OCI-LY1 (cell line): ENCODE measurements around the gene TRIM7.

Experiments used
- CTCF ChIP-seq: fragments of 200-600 bp; sonication (generic), shearing (Covaris generic); IDR thresholded peaks from 2 replicates; pipeline ENCODE4 v1.5.1; 2017; ENCODE audit warnings: mild to moderate bottlenecking, antibody characterized with exemption, low read length, moderate library complexity, mixed read lengths
- EZH2 ChIP-seq: fragments of 200-600 bp; sonication (generic), shearing (Covaris generic); IDR thresholded peaks from 2 replicates; pipeline ENCODE4 v1.8.0; 2017; ENCODE audit warnings: borderline replicate concordance, mixed run types, mild to moderate bottlenecking, antibody characterized with exemption, low read length, moderate library complexity, mixed read lengths

GRCh38 chr5:181160152-181160754 is 44.7 kb downstream of the TRIM7 start:
- TF ChIP-seq EZH2, result no peak
- TF ChIP-seq CTCF, result no peak
